Cardiac muscle cell (in vitro differentiated cells and primary cell): ENCODE data around the gene ABHD4. TPM values are rescaled to one million over a fixed set of nuclear protein-coding genes. Genes with fewer than 3 reads are reported as not detected.
A peak's percentile ranks its signal among the peaks of the same experiment; 100 is the strongest.
"Not testable (repeated sequence)": the region's sequence is repeated elsewhere in the genome, so short reads cannot be mapped to it uniquely, and the experiment has no call there.

Experiments
- DNase-seq, 2 donors: peaks; one replicate each; pipeline versions ENCODE4 v3.0.0 to v3.0.0-alpha.2; 2010 to 2017; ENCODE audit warnings: low read depth in 1 of 2, low spot score in 1 of 2
- H3K27ac ChIP-seq: fragments of 200-600 bp; sonication (generic); 2 replicates; pipeline ENCODE4 v1.5.1; 2016
- H3K27me3 ChIP-seq: fragments of 200-600 bp; sonication (generic); 2 replicates; pipeline ENCODE4 v1.6.0; 2016; ENCODE audit warnings: control low read depth
- H3K36me3 ChIP-seq: fragments of 200-600 bp; sonication (generic); 2 replicates; pipeline ENCODE4 v1.5.1; 2016; ENCODE audit warnings: control low read depth
- H3K4me1 ChIP-seq: fragments of 200-600 bp; sonication (generic); 2 replicates; pipeline ENCODE4 v1.8.1; 2017; ENCODE audit warnings: low read depth, mild to moderate bottlenecking, mixed run types
- H3K4me3 ChIP-seq: fragments of 200-600 bp; sonication (generic); 2 replicates; pipeline ENCODE4 v1.5.1; 2016; ENCODE audit warnings: mild to moderate bottlenecking
- H3K9me3 ChIP-seq: fragments of 200-600 bp; sonication (generic); 2 replicates; pipeline ENCODE4 v1.5.1; 2017; ENCODE audit warnings: low read depth, mild to moderate bottlenecking, control low read depth
- CTCF ChIP-seq: IDR thresholded peaks from 2 replicates; pipeline ENCODE4 v1.5.1; 2012; ENCODE audit warnings: low read depth, mild to moderate bottlenecking, low read length
- polyA plus RNA-seq: library from polyadenylated mRNA; unstranded; fragments of >200 nt; fragmentation: Nextera tagmentation; extraction: Ambion mirVana; gene quantifications from 2 replicates; pipeline ENCODE4 v1.2.1, GENCODE V29; 2016
- total RNA-seq: library from RNA; depleted of rRNA; stranded (reverse); fragments of >200 nt; gene quantifications from 2 replicates; pipeline ENCODE4 v1.2.3, GENCODE V29; 2016

ABHD4 gene
- total and polyA plus RNA-seq, 2 experiments from 2014 or later = 33.4 to 43.5 TPM

- DNase-seq = no peak
- Histone ChIP-seq H3K27me3 (no peaks in the 10 kb centered on the region), H3K27ac (peak overlapping the region; percentile 92), H3K4me1 (peaks cover 9% of the 10 kb centered on the region), H3K9me3 (no peaks in the 10 kb centered on the region), H3K4me3 (no peak overlapping the region), H3K36me3 (peaks cover 18% of the 10 kb centered on the region)
- TF ChIP-seq CTCF = peak; percentile 3
Measured at GRCh38 chr14:22613106-22613695, 15.1 kb downstream of the ABHD4 start.

GRCh38 chr14:22613736-22614239 is 15.7 kb downstream of the ABHD4 start:
- H3K27ac ChIP-seq = peak overlapping the region; percentile 92
- H3K27me3 ChIP-seq = no peaks in the 10 kb centered on the region
- peaks cover 16% of the 10 kb centered on the region for H3K36me3 ChIP-seq
- no peak for TF ChIP-seq CTCF
- no peak overlapping the region for H3K4me3 ChIP-seq
- H3K4me1 ChIP-seq = peaks cover 9% of the 10 kb centered on the region
- H3K9me3 ChIP-seq = no peaks in the 10 kb centered on the region
- no peak for DNase-seq

- Histone ChIP-seq H3K9me3 (no peaks in the 10 kb centered on the region), H3K27ac (peak overlapping the region; percentile 92), H3K4me1 (peaks cover 9% of the 10 kb centered on the region), H3K36me3 (peaks cover 13% of the 10 kb centered on the region), H3K4me3 (no peak overlapping the region), H3K27me3 (no peaks in the 10 kb centered on the region)
- TF ChIP-seq CTCF = no peak
- peak; percentile 65 to 83 for DNase-seq
Measured at GRCh38 chr14:22614240-22614799, 16.2 kb downstream of the ABHD4 start.

GRCh38 chr14:22615765-22616164 is 17.7 kb downstream of the ABHD4 start:
- not testable (repeated sequence) for H3K9me3 ChIP-seq, DNase-seq, H3K27ac ChIP-seq, H3K36me3 ChIP-seq, H3K27me3 ChIP-seq, H3K4me3 ChIP-seq, H3K4me1 ChIP-seq

GRCh38 chr14:22622255-22622654 is 24.2 kb downstream of the ABHD4 start:
- no peaks in the 10 kb centered on the region for H3K27me3 ChIP-seq
- no peak for DNase-seq
- no peak overlapping the region for H3K4me3 ChIP-seq
- H3K9me3 ChIP-seq = no peaks in the 10 kb centered on the region
- no peak for TF ChIP-seq CTCF
- no peaks in the 10 kb centered on the region for H3K4me1 ChIP-seq
- H3K27ac ChIP-seq = no peak overlapping the region
- H3K36me3 ChIP-seq = no peaks in the 10 kb centered on the region

GRCh38 chr14:22623047-22623446 is 24.9 kb downstream of the ABHD4 start:
- no peaks in the 10 kb centered on the region for H3K9me3 ChIP-seq
- H3K27ac ChIP-seq = no peak overlapping the region
- no peaks in the 10 kb centered on the region for H3K36me3 ChIP-seq
- H3K4me3 ChIP-seq = no peak overlapping the region
- no peak for DNase-seq
- no peaks in the 10 kb centered on the region for H3K4me1 ChIP-seq
- TF ChIP-seq CTCF = no peak
- H3K27me3 ChIP-seq = no peaks in the 10 kb centered on the region
